Measurements from ENCODE around the gene BRCA1.

Gene BRCA1

DNA sequence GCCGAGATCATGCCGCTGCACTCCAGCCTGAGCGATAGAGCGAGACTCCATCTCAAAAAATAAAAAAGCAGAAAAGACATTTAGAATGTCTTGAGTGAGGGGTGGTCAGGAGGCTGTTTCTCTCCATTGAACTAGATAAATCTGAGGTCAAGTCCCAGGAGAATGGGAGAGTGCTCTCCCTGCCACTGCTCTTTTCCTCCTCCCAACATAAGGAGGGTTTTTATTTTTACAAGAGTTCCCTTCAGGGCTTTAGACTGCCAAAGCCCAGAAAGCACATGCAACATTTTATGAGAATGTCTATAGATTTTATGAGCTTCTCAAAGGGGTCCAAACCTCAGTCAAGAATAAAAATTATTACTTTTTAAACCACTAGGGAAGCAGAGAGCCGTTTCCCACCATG is 98.6 kb downstream of the BRCA1 start:
- no peak overlapping the region for H3K4me3 ChIP-seq (ENCODE audit: low read depth, low read length)
- no peak for DNase-seq (ENCODE audit: low read depth)
- TF ChIP-seq, protein P1, sequence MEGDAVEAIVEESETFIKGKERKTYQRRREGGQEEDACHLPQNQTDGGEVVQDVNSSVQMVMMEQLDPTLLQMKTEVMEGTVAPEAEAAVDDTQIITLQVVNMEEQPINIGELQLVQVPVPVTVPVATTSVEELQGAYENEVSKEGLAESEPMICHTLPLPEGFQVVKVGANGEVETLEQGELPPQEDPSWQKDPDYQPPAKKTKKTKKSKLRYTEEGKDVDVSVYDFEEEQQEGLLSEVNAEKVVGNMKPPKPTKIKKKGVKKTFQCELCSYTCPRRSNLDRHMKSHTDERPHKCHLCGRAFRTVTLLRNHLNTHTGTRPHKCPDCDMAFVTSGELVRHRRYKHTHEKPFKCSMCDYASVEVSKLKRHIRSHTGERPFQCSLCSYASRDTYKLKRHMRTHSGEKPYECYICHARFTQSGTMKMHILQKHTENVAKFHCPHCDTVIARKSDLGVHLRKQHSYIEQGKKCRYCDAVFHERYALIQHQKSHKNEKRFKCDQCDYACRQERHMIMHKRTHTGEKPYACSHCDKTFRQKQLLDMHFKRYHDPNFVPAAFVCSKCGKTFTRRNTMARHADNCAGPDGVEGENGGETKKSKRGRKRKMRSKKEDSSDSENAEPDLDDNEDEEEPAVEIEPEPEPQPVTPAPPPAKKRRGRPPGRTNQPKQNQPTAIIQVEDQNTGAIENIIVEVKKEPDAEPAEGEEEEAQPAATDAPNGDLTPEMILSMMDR (IDR thresholded peaks at IDR 0.05; ENCODE audit: low read depth, low read length): no peak
- TF ChIP-seq MYC (IDR thresholded peaks at IDR 0.05; ENCODE audit: low read depth, low read length) (no peak), POLR2A (IDR thresholded peaks at IDR 0.05; ENCODE audit: extremely low read depth, insufficient read length) (no peak), MAX (IDR thresholded peaks at IDR 0.05; ENCODE audit: low read depth, low read length) (no peak)

DNA sequence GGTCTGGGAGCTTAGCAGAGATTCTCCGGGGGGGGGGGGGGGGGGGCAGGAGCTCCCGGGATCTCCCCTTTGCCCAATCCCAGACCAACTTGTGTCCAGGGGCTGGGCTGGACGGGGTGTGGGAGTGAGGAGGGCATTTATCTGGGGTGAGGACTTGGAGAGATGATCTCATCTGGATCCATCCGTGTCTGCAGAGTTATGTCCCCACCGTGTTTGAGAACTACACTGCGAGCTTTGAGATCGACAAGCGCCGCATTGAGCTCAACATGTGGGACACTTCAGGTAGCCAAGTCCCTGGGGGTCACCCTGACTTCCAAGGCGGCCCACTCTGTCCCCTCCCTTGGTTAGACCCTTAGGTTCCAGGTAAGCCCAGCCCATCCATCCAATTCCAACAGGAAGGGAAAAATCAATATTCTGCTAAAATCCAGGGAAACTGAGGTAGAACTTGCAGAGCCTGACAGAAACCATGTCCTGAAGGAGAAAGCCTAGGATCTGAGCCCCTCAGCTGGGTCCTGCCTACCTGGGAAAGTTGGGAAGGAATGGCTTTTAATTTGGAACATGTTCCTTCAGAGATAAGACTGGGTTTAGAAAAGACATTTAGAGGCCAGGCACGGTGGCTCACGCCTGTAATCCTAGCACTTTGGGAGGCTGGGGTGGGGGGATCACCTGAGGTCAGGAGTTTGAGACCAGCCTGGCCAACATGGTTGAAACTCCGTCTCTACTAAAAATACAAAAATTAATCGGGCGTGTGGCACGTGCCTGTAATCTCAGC is 99.2 kb downstream of the BRCA1 start:
- H3K4me3 ChIP-seq (ENCODE audit: low read depth, low read length): no peak overlapping the region
- TF ChIP-seq, protein P1 (IDR thresholded peaks at IDR 0.05; ENCODE audit: low read depth, low read length): no peak
- TF ChIP-seq MYC (IDR thresholded peaks at IDR 0.05; ENCODE audit: low read depth, low read length): no peak
- no peak for TF ChIP-seq POLR2A (IDR thresholded peaks at IDR 0.05; ENCODE audit: extremely low read depth, insufficient read length)
- TF ChIP-seq MAX (IDR thresholded peaks at IDR 0.05; ENCODE audit: low read depth, low read length): no peak

DNA sequence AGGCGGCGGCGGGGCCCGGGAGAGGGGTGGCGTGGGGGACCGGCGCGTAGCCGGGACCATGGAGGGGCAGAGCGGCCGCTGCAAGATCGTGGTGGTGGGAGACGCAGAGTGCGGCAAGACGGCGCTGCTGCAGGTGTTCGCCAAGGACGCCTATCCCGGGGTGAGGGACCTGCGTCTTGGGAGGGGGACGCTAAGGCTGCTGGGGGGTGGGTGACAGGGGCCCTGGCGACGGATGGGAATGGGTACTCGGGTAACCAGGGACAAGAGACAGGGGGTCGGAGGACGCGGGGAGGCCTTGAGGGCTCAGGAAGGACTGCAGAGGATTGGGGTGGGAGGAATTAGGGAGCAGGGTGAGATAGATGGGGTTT is 99.9 kb downstream of the BRCA1 start:
- DNase-seq (ENCODE audit: low read depth): no peak
- TF ChIP-seq, protein P1 (IDR thresholded peaks at IDR 0.05; ENCODE audit: low read depth, low read length): no peak
- TF ChIP-seq POLR2A (IDR thresholded peaks at IDR 0.05; ENCODE audit: extremely low read depth, insufficient read length) (no peak), MYC (IDR thresholded peaks at IDR 0.05; ENCODE audit: low read depth, low read length) (no peak)
- H3K4me3 ChIP-seq (ENCODE audit: low read depth, low read length): no peak overlapping the region

More for the DNA sequence above, 99.2 kb downstream of the BRCA1 start:
- DNase-seq (ENCODE audit: low read depth): no peak

- DNase-seq (ENCODE audit: low read depth): peak; percentile 93
- TF ChIP-seq, protein P1 (IDR thresholded peaks at IDR 0.05; ENCODE audit: low read depth, low read length): peak; percentile 81
- peak; percentile 46 for TF ChIP-seq MAX (IDR thresholded peaks at IDR 0.05; ENCODE audit: low read depth, low read length)
- peak; percentile 45; the same call in 1 of the 2 replicates for TF ChIP-seq MYC (IDR thresholded peaks at IDR 0.05; ENCODE audit: low read depth, low read length)
- TF ChIP-seq POLR2A (IDR thresholded peaks at IDR 0.05; ENCODE audit: extremely low read depth, insufficient read length): no peak
- H3K4me3 ChIP-seq (ENCODE audit: low read depth, low read length): peak within 1 kb of the TSS; percentile 46
Observed at GRCh38 chr17:43024407-43025289, 100.5 kb downstream of the BRCA1 start, which contains the start of gene RND2. TSS of gene RND2 (plus strand) at chr17:43025231. CDS start at chr17:43025348, 117 bp downstream.

GRCh38 chr17:43021741-43022512 is 103.2 kb downstream of the BRCA1 start, which contains the start of gene VAT1:
TSS of gene VAT1 (minus strand) at chr17:43022385. CDS start at chr17:43022322, 63 bp downstream.
- no peak for TF ChIP-seq MYC (IDR thresholded peaks at IDR 0.05; ENCODE audit: low read depth, low read length)
- TF ChIP-seq POLR2A (IDR thresholded peaks at IDR 0.05; ENCODE audit: extremely low read depth, insufficient read length): peak; percentile 48
- TF ChIP-seq MAX (IDR thresholded peaks at IDR 0.05; ENCODE audit: low read depth, low read length): no peak; the same call in 1 of the 2 replicates
- TF ChIP-seq, protein P1 (IDR thresholded peaks at IDR 0.05; ENCODE audit: low read depth, low read length): no peak
- H3K4me3 ChIP-seq (ENCODE audit: low read depth, low read length): peak within 1 kb of the TSS; percentile 71
- DNase-seq (ENCODE audit: low read depth): peak; percentile 83
